ENCODE results near the gene LENEP.
A peak's percentile ranks its signal among the peaks of the same experiment; 100 is the strongest.

The LENEP gene

GRCh38 chr1:154955039-154955717 lies 38.2 kb upstream of the LENEP start:
- peaks cover 51% of the 10 kb centered on the region for H3K4me1 ChIP-seq (ENCODE audit: insufficient read depth, low read length)
- H3K9ac ChIP-seq (ENCODE audit: low read length): peak overlapping the region; percentile 15
- H3K27ac ChIP-seq (ENCODE audit: low read depth, low read length): peak overlapping the region; percentile 8
- peaks cover 33% of the 10 kb centered on the region for H3K36me3 ChIP-seq (ENCODE audit: insufficient read depth, low read length)
- H3K4me3 ChIP-seq (ENCODE audit: low read depth in 1 of 2, low read length in 2 of 2): peak overlapping the region; percentile 15 to 80
- no peaks in the 10 kb centered on the region for H3K27me3 ChIP-seq (ENCODE audit: control insufficient read depth in 1 of 2, insufficient read depth in 2 of 2, low read length in 2 of 2)
- H3K9me3 ChIP-seq (ENCODE audit: low read length): no peaks in the 10 kb centered on the region

DNA sequence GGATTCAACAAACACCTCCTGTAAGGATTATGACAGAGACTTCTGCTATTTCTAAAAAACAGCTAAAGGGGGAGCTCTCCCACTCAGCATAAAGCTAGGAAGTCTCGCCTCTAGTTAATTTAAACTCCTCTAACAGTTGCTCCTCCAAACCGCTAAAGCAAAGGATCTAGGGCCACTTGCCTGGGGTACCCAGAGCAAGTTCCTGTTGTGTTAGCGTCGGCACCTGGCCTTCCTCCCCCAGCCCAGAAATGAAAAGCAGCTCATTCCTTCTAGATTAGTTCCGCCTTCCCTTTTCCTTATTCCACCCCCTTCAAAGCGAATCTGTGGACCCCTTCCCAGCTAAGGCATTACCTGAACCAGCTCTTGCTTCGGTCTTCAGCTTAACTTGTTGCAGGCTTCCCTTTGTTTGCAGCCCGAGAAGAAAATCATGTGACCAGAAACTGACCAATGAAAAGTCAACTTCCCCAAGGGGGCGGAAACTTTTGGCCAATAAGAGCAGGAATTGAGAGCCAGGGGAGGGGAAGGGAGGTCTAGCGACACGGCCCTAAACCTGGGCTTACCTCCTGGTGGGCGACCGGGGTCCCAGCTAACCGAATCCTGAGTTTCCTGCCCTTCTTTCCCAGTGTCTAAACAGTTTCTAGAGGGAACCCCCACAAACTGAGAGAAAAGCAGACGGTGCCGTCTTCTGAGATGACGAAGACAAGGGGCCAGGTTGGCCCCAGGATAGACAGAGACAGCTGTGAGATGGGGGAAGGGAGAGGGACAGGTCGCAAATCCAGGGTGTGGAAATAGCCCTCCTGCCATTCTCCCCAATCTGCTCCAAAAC lies 37.5 kb upstream of the LENEP start, which contains the start of gene PBXIP1:
Gene PBXIP1 (minus strand): TSS at position 382 of the 826 bp plus-strand sequence. CDS start 2,378 bp downstream, outside the sequence.
- Histone ChIP-seq H3K4me3 (ENCODE audit: low read depth in 1 of 2, low read length in 2 of 2) (peak within 1 kb of the TSS; percentile 47 to 80), H3K4me1 (ENCODE audit: insufficient read depth, low read length) (peaks cover 57% of the 10 kb centered on the region), H3K27ac (ENCODE audit: low read depth, low read length) (peak within 1 kb of the TSS; percentile 8), H3K36me3 (ENCODE audit: insufficient read depth, low read length) (peaks cover 27% of the 10 kb centered on the region), H3K9ac (ENCODE audit: low read length) (peak within 1 kb of the TSS; percentile 15), H3K9me3 (ENCODE audit: low read length) (no peaks in the 10 kb centered on the region), H3K27me3 (ENCODE audit: control insufficient read depth in 1 of 2, insufficient read depth in 2 of 2, low read length in 2 of 2) (no peaks in the 10 kb centered on the region)

GRCh38 chr1:154956544-154956941 lies 36.8 kb upstream of the LENEP start:
- Histone ChIP-seq H3K36me3 (ENCODE audit: insufficient read depth, low read length) (peaks cover 21% of the 10 kb centered on the region), H3K9me3 (ENCODE audit: low read length) (no peaks in the 10 kb centered on the region), H3K27me3 (ENCODE audit: control insufficient read depth in 1 of 2, insufficient read depth in 2 of 2, low read length in 2 of 2) (no peaks in the 10 kb centered on the region), H3K27ac (ENCODE audit: low read depth, low read length) (peak overlapping the region; percentile 8), H3K9ac (ENCODE audit: low read length) (peak overlapping the region; percentile 15), H3K4me3 (ENCODE audit: low read depth in 1 of 2, low read length in 2 of 2) (peak overlapping the region; percentile 47 to 80), H3K4me1 (ENCODE audit: insufficient read depth, low read length) (peaks cover 59% of the 10 kb centered on the region)

GRCh38 chr1:154957091-154957657 lies 36.2 kb upstream of the LENEP start:
- Histone ChIP-seq H3K9me3 (ENCODE audit: low read length) (no peaks in the 10 kb centered on the region), H3K9ac (ENCODE audit: low read length) (no peak overlapping the region), H3K27ac (ENCODE audit: low read depth, low read length) (peak overlapping the region; percentile 8), H3K4me3 (ENCODE audit: low read depth in 1 of 2, low read length in 2 of 2) (peak overlapping the region in 1 of 2 donors; percentile 80), H3K27me3 (ENCODE audit: control insufficient read depth in 1 of 2, insufficient read depth in 2 of 2, low read length in 2 of 2) (no peaks in the 10 kb centered on the region), H3K4me1 (ENCODE audit: insufficient read depth, low read length) (peaks cover 53% of the 10 kb centered on the region), H3K36me3 (ENCODE audit: insufficient read depth, low read length) (peaks cover 20% of the 10 kb centered on the region)

DNA sequence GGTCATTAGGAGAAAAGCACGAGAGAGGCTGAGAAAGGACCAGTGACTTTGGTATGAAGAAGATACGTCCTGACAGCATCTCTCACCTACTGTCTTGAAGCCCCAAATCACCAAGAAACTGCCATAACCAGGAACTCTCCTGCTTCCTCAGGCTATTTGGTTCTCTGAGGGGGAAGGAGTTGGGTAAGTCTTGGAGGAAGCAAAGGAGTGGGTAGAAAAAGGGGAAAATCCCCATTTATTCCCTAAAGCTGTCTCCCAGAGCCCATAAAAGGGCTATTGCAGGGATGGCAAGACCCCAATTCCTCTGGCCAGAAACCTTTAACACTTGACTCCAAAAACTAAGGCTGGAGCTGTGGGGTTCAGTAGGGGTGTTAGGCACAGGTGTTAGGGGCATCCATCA lies 35.4 kb upstream of the LENEP start:
- H3K27ac ChIP-seq (ENCODE audit: low read depth, low read length): no peak overlapping the region
- no peaks in the 10 kb centered on the region for H3K27me3 ChIP-seq (ENCODE audit: control insufficient read depth in 1 of 2, insufficient read depth in 2 of 2, low read length in 2 of 2)

DNA sequence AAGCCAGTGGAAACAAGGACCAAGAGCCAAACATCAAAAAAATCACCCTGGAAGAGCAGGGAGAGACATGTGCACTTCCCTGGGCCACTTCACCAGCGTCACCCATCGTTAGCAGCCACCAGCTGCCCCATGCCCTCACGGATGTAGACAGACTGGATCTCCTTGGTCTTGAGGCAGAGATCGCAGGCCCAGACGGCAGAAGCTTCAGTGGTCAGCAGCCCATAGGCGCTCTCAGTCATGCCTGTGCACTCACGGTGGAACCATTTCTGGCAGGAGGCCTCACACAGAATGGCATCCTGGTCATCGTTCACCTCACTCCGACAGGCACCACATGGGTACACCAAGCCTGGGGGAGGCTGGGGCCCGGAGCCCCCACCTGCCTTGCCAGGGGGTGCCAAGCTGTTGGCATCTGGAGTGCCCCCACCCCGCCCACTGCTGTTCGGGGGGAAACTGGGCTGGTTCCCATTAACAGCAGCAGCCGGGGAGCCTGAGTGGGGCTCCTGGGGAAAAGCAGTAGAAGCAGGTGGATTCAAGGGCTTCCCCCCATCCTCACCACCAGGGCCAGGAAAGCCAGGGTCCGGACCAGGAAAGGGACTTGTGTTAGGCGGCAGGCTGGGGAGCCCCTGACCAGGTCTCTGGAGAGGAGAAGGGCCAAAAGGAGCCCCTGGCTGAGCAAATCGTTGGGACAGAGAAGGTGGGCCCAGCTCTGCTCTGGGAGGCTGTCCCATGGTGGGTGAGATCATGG lies 34.5 kb upstream of the LENEP start:
- Histone ChIP-seq H3K9ac (ENCODE audit: low read length) (no peak overlapping the region), H3K27ac (ENCODE audit: low read depth, low read length) (no peak overlapping the region), H3K9me3 (ENCODE audit: low read length) (no peaks in the 10 kb centered on the region), H3K4me1 (ENCODE audit: insufficient read depth, low read length) (peaks cover 49% of the 10 kb centered on the region), H3K4me3 (ENCODE audit: low read depth in 1 of 2, low read length in 2 of 2) (no peak overlapping the region), H3K36me3 (ENCODE audit: insufficient read depth, low read length) (peaks cover 31% of the 10 kb centered on the region), H3K27me3 (ENCODE audit: control insufficient read depth in 1 of 2, insufficient read depth in 2 of 2, low read length in 2 of 2) (no peaks in the 10 kb centered on the region)

More for the DNA sequence above, 35.4 kb upstream of the LENEP start:
- Histone ChIP-seq H3K4me1 (ENCODE audit: insufficient read depth, low read length) (peaks cover 52% of the 10 kb centered on the region), H3K4me3 (ENCODE audit: low read depth in 1 of 2, low read length in 2 of 2) (no peak overlapping the region), H3K9ac (ENCODE audit: low read length) (no peak overlapping the region), H3K36me3 (ENCODE audit: insufficient read depth, low read length) (peaks cover 23% of the 10 kb centered on the region), H3K9me3 (ENCODE audit: low read length) (no peaks in the 10 kb centered on the region)

DNA sequence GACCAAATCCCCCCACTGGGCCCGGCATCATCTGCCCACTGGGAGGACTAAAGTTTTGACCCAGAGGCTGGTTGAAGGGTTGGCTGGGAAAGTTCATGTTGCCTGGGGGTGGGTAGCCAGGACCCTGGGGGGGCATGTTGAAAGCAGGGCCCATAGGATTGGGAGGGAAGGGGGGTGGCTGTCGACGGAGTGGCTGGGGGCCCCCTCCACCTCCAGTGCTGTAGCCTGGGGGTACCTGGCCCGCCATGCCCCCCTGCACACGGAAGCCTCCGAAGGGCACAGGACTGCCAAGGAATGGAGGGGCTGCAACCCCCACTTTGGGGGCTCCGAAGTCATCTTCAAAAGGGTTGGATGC lies 34.0 kb upstream of the LENEP start:
- Histone ChIP-seq H3K36me3 (ENCODE audit: insufficient read depth, low read length) (peaks cover 36% of the 10 kb centered on the region), H3K27ac (ENCODE audit: low read depth, low read length) (no peak overlapping the region), H3K4me1 (ENCODE audit: insufficient read depth, low read length) (peaks cover 44% of the 10 kb centered on the region), H3K9ac (ENCODE audit: low read length) (no peak overlapping the region), H3K4me3 (ENCODE audit: low read depth in 1 of 2, low read length in 2 of 2) (no peak overlapping the region), H3K9me3 (ENCODE audit: low read length) (no peaks in the 10 kb centered on the region), H3K27me3 (ENCODE audit: control insufficient read depth in 1 of 2, insufficient read depth in 2 of 2, low read length in 2 of 2) (no peaks in the 10 kb centered on the region)

- peaks cover 47% of the 10 kb centered on the region for H3K36me3 ChIP-seq (ENCODE audit: insufficient read depth, low read length)
- H3K4me1 ChIP-seq (ENCODE audit: insufficient read depth, low read length): peaks cover 32% of the 10 kb centered on the region
- H3K27ac ChIP-seq (ENCODE audit: low read depth, low read length): peak overlapping the region; percentile 80
- H3K4me3 ChIP-seq (ENCODE audit: low read depth in 1 of 2, low read length in 2 of 2): peak overlapping the region; percentile 63 to 67
- H3K9me3 ChIP-seq (ENCODE audit: low read length): no peaks in the 10 kb centered on the region
- no peaks in the 10 kb centered on the region for H3K27me3 ChIP-seq (ENCODE audit: control insufficient read depth in 1 of 2, insufficient read depth in 2 of 2, low read length in 2 of 2)
- peak overlapping the region; percentile 76 for H3K9ac ChIP-seq (ENCODE audit: low read length)
Observed at GRCh38 chr1:154960446-154961136, 32.8 kb upstream of the LENEP start.

GRCh38 chr1:154961207-154962155 lies 31.9 kb upstream of the LENEP start, which contains the start of gene PYGO2:
PYGO2 (minus strand) TSS chr1:154961782; CDS start chr1:154961576, 206 bp downstream.
- peaks cover 30% of the 10 kb centered on the region for H3K4me1 ChIP-seq (ENCODE audit: insufficient read depth, low read length)
- peak within 1 kb of the TSS; percentile 63 to 67 for H3K4me3 ChIP-seq (ENCODE audit: low read depth in 1 of 2, low read length in 2 of 2)
- peaks cover 56% of the 10 kb centered on the region for H3K36me3 ChIP-seq (ENCODE audit: insufficient read depth, low read length)
- no peaks in the 10 kb centered on the region for H3K27me3 ChIP-seq (ENCODE audit: control insufficient read depth in 1 of 2, insufficient read depth in 2 of 2, low read length in 2 of 2)
- no peaks in the 10 kb centered on the region for H3K9me3 ChIP-seq (ENCODE audit: low read length)
- H3K27ac ChIP-seq (ENCODE audit: low read depth, low read length): peak within 1 kb of the TSS; percentile 80
- H3K9ac ChIP-seq (ENCODE audit: low read length): peak within 1 kb of the TSS; percentile 76

Measured in muscle layer of colon (tissue), 2 donors.